ENCODE results near the gene TMCO2.

TMCO2 gene

DNA sequence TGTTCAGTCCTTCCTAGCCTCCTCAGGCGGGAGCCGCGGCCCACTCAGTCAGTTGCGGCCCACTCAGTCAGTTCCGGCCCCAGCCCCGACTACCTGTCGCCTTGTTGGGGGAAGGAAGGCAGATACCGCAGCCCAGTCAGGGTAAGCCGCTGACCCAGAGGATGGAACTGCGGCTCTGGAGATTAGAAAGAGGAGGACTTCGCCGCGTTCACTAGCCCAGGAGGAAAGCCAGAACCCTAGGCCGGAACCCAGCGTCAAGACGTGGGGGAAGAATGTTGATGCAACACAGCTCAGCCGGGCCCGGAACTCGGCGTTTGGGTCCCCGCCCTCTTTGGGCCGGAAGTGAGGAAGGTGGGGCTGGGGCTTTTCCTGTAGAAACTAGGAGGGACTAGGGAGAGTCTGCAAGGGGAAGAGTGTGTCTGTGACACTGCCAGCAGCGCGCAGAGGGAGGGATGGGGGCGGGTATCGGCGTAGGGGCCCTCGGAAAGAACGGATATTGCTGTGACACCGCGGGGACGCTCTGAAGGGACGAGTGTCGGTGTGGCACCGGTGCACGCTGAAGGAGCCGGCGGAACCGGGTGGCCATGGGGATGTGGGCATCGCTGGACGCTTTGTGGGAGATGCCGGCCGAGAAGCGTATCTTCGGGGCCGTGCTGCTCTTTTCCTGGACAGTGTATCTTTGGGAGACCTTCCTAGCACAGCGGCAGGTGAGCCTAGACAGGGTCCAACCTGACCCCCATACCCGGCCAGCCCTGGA is 10.1 kb downstream of the TMCO2 start, which contains the start of gene ZMPSTE24:
Gene ZMPSTE24, plus strand, starts transcription at position 549 of the 757 bp plus-strand sequence. Its CDS starts 36 bp downstream, at position 585.
- peak; percentile 89 for DNase-seq (ENCODE audit: low spot score)

DNA sequence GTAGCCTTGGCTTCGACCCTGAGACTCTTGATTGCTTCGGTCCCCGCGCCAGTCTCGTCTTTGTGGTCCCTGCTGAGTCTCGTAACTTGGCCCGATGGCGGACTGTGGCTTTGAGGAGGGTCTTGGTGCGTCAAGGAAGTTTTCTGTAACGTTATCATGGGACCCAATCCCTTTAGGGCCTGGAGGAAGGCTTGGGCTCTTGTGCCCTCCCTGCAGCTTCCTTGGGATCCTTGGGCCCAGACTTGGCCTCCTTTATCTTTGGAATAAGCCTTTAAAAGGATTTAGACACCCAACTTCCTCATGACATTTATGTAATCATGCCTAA is 10.7 kb downstream of the TMCO2 start:
- DNase-seq (ENCODE audit: low spot score) = peak; percentile 39

DNA sequence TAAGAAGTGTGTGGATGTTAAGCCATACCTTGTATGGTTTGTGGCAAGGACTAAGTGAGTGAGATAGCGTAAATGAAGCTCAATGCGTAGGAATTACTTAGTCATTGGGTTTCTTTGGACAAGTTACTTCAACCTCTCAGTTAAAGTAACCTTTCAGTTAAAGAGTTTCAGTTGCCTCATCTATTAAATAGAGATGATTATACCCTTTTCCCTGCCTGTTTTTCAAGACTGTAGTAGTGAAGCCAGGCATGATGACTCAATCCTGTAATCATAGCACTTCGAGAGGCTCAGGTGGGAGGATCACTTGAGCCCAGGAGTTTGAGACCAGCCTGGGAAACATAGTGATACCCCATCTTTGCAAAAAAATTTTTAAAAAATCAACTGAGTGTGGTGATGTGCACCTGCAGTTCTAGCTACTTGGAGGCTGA is 16.6 kb downstream of the TMCO2 start:
- no peak for DNase-seq (ENCODE audit: low spot score)

DNA sequence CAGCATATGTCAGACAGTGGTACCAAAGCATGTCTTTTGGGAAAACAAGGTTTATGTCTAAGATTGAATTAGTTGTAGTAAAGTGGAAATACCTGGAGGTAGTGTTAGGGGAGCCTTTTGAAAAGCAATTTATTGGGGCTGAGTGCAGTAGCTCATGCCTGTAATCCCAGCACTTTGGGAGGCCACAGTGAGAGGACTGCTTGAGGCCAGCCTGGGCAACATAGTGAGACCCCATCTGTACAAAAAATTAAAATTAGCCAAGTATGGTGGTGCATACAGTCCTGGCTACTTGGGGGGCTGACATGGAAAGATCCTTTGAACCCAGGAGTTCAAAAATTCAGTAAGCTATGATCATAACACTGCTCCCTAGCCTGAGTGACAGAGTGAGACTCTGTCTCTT is 17.6 kb downstream of the TMCO2 start:
- DNase-seq (ENCODE audit: low spot score) = no peak

DNA sequence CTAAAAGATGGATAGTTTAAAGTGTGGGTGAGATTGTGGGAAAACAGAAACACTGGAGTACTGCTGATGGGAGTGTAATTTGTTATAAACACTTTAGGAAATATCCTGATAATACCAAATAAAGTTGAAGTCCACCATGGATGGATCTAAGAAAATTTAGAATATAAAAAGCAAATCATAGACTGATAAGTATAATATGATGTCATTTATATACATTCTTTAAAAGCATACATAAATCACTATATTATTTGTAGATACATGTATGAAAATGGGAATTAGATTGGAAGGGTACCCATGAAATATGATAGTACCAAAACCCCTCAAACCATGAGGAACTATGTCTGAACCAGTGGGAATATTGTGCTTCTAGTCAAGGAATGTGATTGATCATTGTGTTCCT is 18.2 kb downstream of the TMCO2 start:
- no peak for DNase-seq (ENCODE audit: low spot score)

DNA sequence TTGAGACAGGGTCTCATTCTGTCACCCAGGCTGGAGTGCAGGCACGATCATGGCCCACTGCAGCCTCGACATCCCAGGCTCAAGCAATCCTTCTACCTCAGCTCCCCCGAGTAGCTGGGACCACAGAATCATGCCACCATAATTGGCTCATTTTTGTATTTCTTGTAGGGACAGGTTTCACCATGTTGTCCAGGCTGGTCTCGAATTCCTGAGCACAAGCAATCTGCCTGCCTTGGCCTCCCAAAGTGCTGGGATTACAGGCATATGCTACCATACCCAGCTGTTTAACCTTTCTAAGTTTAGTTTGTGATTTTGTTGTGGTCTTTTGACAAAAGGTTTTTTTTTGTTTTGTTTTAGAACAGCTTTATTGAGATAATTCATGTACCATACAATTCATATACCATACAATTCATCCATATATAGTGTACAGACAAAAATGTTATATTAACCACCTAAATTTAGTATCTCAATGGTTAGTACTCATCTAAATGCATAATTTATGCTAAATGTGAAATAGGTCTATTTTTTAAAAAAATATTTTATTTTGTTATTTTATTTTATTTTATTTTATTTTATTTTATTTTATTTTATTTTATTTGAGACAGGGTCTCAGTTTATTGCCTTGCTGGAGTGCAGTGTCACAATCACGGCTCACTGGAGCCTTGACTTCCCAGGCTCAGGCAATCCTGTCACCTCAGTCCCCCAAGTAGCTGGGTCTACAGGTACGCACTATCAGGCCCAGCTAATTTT is 19.2 kb downstream of the TMCO2 start:
- no peak for DNase-seq (ENCODE audit: low spot score)

DNA sequence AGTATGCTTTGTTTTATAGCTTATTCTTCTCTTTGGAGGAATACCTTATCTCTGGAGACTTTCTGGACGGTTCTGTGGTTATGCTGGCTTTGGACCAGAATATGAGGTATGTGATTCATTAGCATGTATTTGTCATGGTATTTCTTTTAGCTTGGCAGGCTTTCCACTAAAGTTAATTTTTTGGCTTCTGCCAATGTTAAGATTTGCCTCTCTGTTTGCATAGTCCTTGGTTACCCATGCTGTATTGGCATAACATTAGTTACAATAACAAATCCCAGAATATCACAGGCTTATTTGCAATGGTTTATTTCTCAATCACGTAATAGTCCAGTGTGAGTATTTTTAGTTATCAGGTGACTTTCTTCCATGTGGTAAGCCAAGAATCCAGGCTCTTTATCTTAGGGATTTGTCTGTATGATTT is 20.0 kb downstream of the TMCO2 start:
- DNase-seq (ENCODE audit: low spot score) = no peak

DNA sequence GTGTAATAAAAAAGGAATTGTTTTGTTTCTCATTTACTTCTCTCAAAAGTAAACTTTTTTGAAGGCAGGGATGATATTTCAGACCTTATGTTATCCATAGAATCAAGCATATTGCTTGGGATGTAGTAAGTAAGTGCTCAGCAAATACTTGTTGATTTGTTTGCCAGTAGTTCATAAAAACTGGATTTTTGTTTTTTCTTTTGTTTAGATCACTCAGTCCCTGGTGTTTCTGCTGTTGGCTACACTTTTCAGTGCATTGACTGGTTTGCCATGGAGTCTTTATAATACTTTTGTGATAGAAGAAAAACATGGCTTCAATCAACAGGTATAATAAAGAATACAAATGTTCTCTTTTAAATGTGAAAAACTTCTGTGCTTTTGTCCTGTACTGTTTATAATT is 20.5 kb downstream of the TMCO2 start:
- no peak for DNase-seq (ENCODE audit: low spot score)

DNA sequence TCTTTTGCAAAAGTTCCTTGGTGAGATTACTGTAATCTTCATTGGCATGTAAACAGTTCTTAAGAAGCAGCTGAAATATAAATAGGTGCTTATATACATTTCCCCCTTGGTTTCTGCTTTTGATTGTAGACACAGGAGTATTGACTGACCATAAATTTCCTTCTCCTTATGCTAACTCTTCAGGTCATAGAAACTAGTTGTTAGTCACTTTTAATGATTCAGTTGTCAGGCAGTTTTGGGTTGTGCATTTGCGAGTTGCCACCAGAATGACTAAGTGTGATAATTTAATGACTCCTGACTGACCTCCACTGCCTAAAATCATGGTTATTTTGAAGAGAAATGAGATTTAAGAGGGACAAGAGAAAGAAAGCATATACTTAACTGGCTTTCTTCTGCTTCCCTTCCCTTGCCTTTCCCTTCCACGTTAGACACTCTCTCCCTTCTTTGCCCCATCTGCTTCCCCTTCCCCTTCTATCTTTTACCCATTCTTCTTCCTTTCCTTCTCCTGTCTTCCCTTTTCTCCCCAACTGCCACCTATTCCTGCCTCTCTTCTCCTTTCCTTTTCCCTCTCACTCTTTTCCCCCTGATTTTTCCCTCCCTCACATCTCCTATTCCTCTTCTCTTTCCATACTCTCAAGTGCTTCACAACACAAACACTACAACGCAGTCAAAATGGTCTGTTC is 22.6 kb downstream of the TMCO2 start:
- DNase-seq (ENCODE audit: low spot score) = no peak

DNA sequence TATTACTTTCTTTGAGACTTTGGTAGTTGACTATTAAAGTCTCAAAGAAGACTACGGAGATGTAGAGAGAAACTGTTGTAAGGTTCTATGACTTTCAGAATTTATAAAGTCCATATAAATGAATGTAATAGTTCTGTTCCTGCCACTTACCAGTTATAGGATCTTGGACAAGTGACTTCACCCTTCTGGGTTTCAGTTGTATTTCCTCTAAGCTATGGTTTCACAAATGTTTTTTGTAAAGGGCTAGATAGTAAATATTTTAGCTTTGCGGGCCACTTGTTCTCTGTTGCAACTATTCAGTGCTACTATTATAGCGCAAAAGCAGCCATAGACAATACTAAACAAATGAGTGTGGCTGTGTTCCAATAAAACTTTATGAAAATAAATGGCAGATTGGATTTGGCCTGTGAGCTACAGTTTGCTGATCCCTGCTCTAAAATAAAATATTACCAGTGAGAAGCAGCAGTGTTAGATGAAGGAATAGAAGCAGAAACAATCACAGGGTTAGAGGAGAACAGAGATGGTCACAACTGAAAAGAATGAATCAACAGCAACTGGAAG is 25.0 kb downstream of the TMCO2 start:
- DNase-seq (ENCODE audit: low spot score) = no peak

DNA sequence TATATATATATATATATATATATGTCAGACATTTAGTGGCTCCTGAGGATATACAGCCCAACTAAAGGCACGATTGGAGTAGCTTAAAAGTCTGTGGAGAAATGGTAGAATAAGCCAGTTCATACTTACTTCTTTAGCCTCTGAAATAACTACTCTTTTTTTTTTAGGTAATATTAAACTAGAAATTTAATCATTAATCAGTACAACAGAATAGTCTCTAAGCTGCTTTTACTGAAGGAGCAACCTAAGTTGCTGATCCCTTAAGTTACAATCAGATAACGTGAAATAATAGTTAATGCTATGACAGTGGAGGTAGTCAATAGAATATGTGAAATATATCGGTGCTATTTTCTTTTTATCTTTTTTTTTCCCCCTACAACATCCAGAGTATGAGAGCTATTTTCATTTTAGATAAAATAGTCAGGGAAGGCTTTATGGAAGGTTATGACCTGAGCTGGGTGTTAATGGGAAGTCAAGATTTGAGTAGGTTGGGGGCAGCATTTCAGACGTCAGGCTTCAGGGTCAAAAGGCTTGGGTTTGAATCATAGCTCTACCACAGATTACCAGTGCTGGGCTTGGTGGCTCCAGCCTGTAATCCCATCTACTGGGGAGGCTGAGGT is 25.9 kb downstream of the TMCO2 start:
- no peak for DNase-seq (ENCODE audit: low spot score)

DNA sequence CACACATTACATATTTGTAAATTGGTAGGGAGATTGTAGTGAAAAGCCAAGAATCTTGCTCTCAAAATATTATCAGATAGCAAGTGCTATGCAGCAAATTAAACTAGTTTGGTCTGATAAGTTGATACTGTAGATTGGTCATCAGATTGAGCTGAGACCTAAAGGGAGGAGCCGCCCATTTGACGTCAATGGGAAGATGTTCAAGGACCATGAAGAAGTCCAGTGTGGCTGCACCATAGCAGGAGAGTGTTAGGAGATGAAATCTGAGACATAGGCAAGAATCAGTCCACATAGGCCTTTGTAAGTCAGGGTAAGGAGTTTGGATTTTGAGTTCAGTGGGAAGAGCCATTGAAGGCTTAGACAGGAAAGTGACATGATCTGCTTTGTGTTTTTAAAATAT is 26.6 kb downstream of the TMCO2 start:
- no peak for DNase-seq (ENCODE audit: low spot score)

DNA sequence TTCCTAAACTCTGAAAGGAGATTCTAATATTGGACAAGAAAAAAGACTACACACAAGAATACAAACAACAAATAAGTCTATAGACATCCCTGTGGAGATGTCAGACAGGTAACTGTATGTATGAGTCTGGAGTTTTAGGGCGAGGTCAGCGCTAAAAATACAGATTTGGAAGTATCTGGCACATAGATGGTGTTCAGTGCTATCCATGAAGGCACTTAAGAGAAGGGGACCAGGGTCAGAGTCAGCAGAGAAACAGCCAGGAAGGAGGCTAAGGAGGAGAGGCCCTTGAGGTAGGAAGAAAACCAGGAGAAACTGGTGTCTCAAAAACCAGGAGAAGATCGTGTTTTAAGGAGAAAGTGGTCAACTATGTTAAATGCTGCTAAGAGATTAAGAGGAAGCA is 28.4 kb downstream of the TMCO2 start:
- no peak for DNase-seq (ENCODE audit: low spot score)

DNA sequence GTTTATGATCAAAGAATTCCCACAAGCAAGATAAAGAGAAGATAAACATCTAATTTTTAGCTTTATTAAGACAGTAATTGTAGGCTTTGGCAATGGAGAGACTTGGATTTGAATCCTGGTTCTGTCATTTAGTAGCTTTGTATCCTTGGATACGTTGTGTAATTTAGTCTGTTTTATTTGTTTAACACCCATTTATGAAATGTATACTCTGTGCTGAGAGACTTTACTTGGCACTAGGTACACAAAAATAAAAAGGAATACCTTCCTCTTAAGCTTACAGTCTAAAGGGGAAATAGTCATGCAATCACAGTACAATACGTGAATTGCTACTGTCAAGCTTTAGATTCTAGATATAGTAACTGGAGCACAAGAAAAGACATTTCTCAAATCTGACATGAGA is 34.1 kb downstream of the TMCO2 start:
- DNase-seq (ENCODE audit: low spot score) = no peak

DNA sequence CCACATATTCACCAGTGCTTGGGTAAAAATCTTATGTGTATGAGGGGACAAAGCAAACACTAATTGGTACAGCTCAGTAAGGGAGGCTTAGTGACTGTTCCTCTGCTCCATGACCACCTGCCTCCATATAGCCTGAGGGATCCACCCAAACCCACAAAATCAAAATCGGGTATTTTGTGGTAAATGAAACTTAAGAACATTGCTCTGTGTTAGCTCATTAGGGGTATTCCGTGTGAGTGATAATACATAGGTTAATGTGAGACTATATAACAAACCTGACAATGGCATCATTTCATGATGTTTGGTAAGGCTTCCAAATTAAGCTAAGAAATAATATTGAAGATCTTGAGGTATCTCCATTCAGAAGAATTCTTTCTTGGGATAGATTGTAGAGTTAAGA is 43.6 kb downstream of the TMCO2 start:
- DNase-seq (ENCODE audit: low spot score) = no peak

DNA sequence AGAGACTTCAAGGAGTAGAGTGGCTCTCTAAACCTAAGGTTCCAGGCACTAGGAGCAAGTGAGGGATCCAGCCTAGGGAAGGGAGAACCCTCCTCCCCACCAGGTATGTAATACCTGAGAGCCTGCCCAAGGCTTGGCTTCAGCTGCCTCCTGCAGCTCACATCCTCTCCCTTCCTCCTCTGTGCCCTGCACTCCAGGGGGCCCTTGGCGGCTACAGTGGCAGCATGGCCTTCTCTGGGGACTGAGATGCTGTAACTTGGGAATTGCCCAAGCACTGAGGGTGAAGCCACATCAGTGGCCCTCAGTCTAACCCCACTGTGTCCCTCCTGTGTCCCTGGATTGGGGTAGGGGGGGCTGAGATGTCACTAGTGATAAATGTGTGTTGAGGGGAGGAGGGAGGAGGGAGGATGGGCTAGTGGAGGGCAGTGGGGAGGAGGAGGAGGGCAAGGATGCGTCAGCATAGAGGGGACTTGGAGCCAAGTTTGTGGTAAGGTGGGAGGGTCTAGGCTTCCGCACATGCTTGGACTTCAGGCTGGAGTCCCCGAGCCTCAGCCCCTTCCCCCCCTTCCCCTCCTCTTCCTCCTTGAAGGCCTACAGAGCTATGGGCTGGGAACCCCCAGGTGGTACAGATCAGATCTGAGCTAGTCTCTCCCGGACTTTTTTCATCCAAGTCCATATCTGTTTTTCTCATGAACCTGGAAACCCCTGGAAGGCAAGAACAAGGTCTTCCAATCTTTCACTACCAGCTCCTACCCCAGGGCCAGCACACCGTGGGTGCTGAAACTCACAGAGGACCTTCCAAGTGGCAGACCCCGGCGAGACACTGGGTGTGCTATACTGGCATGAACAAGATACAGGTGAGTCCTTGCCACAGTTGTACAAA is 51.9 kb downstream of the TMCO2 start:
- DNase-seq (ENCODE audit: low spot score) = no peak

DNA sequence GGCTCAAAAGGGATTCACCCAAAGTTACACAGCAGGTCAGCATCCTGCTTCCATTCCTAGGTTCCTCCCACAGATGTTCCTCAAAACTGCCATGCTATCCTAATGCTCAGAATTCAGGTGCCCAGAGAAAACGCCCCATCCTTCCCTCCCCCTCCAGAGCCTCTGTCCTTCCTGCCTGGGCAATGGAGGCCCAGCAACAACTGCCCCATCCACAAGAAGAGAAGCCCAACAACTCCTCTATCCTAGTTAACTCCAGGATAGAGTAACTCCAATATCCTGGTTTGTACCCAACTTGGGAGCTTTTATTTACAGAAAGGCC is 52.5 kb downstream of the TMCO2 start:
- no peak for DNase-seq (ENCODE audit: low spot score)

DNA sequence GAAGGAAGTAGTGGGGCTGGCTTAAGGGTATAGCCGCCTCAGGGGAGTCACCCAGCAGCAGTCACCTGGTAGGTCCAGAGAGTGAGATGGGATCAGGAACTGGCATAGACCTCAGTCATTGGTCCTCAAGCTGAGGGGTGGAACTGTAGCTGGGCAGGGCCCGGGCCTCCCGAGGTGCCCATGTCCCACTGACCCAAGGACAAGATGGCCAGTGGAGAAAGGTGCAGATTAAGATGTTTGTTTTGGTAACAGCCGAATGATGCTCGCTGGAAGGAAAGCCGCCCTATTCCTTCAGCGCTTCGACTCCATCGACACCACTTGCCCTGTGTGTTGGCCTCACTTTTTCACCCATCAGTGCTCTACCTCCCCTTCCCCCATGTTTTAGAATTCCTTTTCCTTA is 52.9 kb downstream of the TMCO2 start:
- no peak for DNase-seq (ENCODE audit: low spot score)

DNA sequence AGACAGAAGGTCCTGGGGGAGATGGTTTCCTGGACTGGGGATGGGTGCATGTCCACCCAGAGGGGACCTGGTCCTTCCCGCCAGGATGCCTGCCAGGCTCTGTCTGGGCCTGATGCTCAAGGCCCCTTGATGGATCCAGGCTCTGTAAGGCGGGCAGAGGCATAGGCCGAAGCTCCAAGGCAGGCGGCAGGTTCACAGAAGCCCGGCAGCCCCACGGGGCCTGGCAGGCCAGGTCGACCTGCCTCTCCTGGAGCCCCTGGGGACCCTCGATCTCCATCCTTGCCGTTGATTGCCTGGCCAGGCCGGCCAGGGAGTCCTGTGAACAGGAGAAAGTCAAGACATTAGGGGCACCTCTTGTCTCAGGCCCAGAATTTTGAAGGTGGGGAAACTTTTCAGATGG is 53.3 kb downstream of the TMCO2 start:
- no peak for DNase-seq (ENCODE audit: low spot score)

Measured in D341Med (cell line).